GM12878 (cell line): ENCODE data around the gene COPS7A. TPM values are rescaled to one million over a fixed set of nuclear protein-coding genes. Genes with fewer than 3 reads are reported as not detected.

Experiments
- ATAC-seq: fragments of 200-7000 bp; cut with Tn5 transposase; 3 replicates; pipeline ENCODE4 v1.9.1; 2020; ENCODE audit warnings: mild to moderate bottlenecking, moderate library complexity
- BruUV-seq: library from RNA; stranded (reverse); fragments of 400-500 nt; replicated peaks from 2 replicates; lab custom pipeline; 2021; lab: Mats Ljungman, UMichigan
- CTCF ChIA-PET: fragments of 300-600 bp; sonication (Branson Sonifier 250); formaldehyde crosslinking; extraction: SDS; loops from one replicate; lab custom pipeline; 2021; ENCODE audit warnings: inconsistent platforms; lab: Yijun Ruan, JAX
- POLR2A ChIA-PET: fragments of 350-600 bp; formaldehyde crosslinking; extraction: SDS; loops from one replicate; lab custom pipeline; 2021; ENCODE audit warnings: inconsistent platforms; lab: Charles Lee
- RAD21 ChIA-PET: fragments of 300-600 bp; sonication (Branson Sonifier 250); formaldehyde crosslinking; loops from one replicate; lab custom pipeline; 2023; ENCODE audit warnings: antibody characterized with exemption; ENCODE audit not compliant: unreplicated experiment; lab: Charles Lee
- SMC1A ChIA-PET: fragments of 300-600 bp; sonication (Branson Sonifier 250); formaldehyde crosslinking; loops from one replicate; lab custom pipeline; 2023; ENCODE audit not compliant: unreplicated experiment, uncharacterized antibody; lab: Charles Lee
- DNase-seq: peaks from one replicate; pipeline ENCODE4 v3.0.0-alpha.2; 2011; ENCODE audit warnings: low read depth, low spot score
- FAIRE-seq: peaks from 3 replicates; lab custom pipeline; 2011; peaks lifted over from hg19 to GRCh38; lab: Jason Lieb, UNC
- H2AFZ ChIP-seq: 2 replicates; pipeline ENCODE4 v1.6.0; 2011; ENCODE audit warnings: low read depth, low read length, control low read depth; ENCODE audit not compliant: control insufficient read depth
- H3K27ac ChIP-seq: 2 replicates; pipeline ENCODE4 v1.5.1; 2011; ENCODE audit warnings: control low read depth; ENCODE audit not compliant: control insufficient read depth, insufficient read depth
- H3K27me3 ChIP-seq, 2 experiments: replicated peaks in 1 of 2; 2 replicates each; pipeline versions ENCODE4 v1.6.0 to v1.6.1; 2011; ENCODE audit warnings: low read length in 1 of 2; ENCODE audit not compliant: control insufficient read depth in 2 of 2, insufficient read depth in 2 of 2
- H3K36me3 ChIP-seq, 2 experiments: 2 replicates each; pipeline ENCODE4 v1.5.1; 2011; ENCODE audit warnings: low read length in 1 of 2; ENCODE audit not compliant: control insufficient read depth in 2 of 2, insufficient read depth in 2 of 2
- H3K4me1 ChIP-seq: 2 replicates; pipeline ENCODE4 v1.6.1; 2011; ENCODE audit warnings: mild to moderate bottlenecking, low read length, moderate library complexity, mixed read lengths; ENCODE audit not compliant: control insufficient read depth, insufficient read depth
- H3K4me2 ChIP-seq: 2 replicates; pipeline ENCODE4 v1.6.0; 2011; ENCODE audit warnings: control low read depth; ENCODE audit not compliant: control insufficient read depth, insufficient read depth
- H3K4me3 ChIP-seq: fragments of 200-600 bp; sonication (generic); 2 replicates; pipeline ENCODE4 v1.5.1; 2016
- H3K79me2 ChIP-seq: 2 replicates; pipeline ENCODE4 v1.6.0; 2011; ENCODE audit warnings: low read length; ENCODE audit not compliant: control insufficient read depth, insufficient read depth
- H3K9ac ChIP-seq: 2 replicates; pipeline ENCODE4 v1.8.0; 2011; ENCODE audit warnings: low read length, control low read depth, mixed read lengths; ENCODE audit not compliant: control insufficient read depth, insufficient read depth
- H3K9me3 ChIP-seq: replicated peaks from 3 replicates; pipeline ENCODE4 v1.5.1; 2011; ENCODE audit warnings: mild to moderate bottlenecking, low read length; ENCODE audit not compliant: control insufficient read depth, insufficient read depth
- H4K20me1 ChIP-seq: 2 replicates; pipeline ENCODE4 v1.6.0; 2011; ENCODE audit not compliant: control insufficient read depth, insufficient read depth
- BACH1 ChIP-seq: fragments of 450-650 bp; IDR thresholded peaks from 2 replicates; pipeline ENCODE4 v1.6.1; 2017; ENCODE audit warnings: mild to moderate bottlenecking, borderline replicate concordance
- BRCA1 ChIP-seq: IDR thresholded peaks from 2 replicates; pipeline ENCODE4 v1.6.1; 2011; ENCODE audit warnings: low read depth, low read length, improper control_type of control experiment
- CREB1 ChIP-seq: IDR thresholded peaks from 2 replicates; pipeline ENCODE4 v1.6.1; 2012; ENCODE audit warnings: low read depth, mild to moderate bottlenecking, inconsistent platforms
- GABPA ChIP-seq: IDR thresholded peaks from 2 replicates; pipeline ENCODE4 v1.6.1; 2014; ENCODE audit warnings: antibody characterized with exemption, low read depth, mild to moderate bottlenecking, inconsistent platforms
- MTA3 ChIP-seq: IDR thresholded peaks from 2 replicates; pipeline ENCODE4 v1.6.1; 2012; ENCODE audit warnings: low read length, inconsistent platforms, borderline replicate concordance
- NFYA ChIP-seq: IDR thresholded peaks from 2 replicates; pipeline ENCODE4 v1.6.1; 2011; ENCODE audit warnings: low read depth, mild to moderate bottlenecking, low read length, improper control_type of control experiment, borderline replicate concordance
- PAX8 ChIP-seq: fragments of 450-650 bp; IDR thresholded peaks from 2 replicates; pipeline ENCODE4 v1.6.1; 2017; ENCODE audit warnings: mild to moderate bottlenecking, moderate library complexity
- RUNX3 ChIP-seq: IDR thresholded peaks from 2 replicates; pipeline ENCODE4 v1.6.1; 2012; ENCODE audit warnings: low read length, inconsistent platforms
- SPI1 ChIP-seq: IDR thresholded peaks from 2 replicates; pipeline ENCODE4 v1.6.1; 2011; ENCODE audit warnings: low read depth, mild to moderate bottlenecking, low read length, moderate library complexity, borderline replicate concordance; ENCODE audit not compliant: insufficient read depth
- SUPT20H ChIP-seq: IDR thresholded peaks from 2 replicates; pipeline ENCODE4 v1.6.1; 2011; ENCODE audit warnings: low read depth, mild to moderate bottlenecking, low read length, moderate library complexity, borderline replicate concordance; ENCODE audit not compliant: control insufficient read depth
- TAF1 ChIP-seq: IDR thresholded peaks from 2 replicates; pipeline ENCODE4 v1.6.1; 2011; ENCODE audit warnings: mild to moderate bottlenecking, low read depth, low read length, borderline replicate concordance
- YY1 ChIP-seq: IDR thresholded peaks from 2 replicates; pipeline ENCODE4 v1.6.1; 2011; ENCODE audit warnings: low read depth, mild to moderate bottlenecking, low read length
- ZBED1 ChIP-seq: IDR thresholded peaks from 2 replicates; pipeline ENCODE4 v1.6.1; 2016; ENCODE audit warnings: borderline replicate concordance
- WGBS: methylation state at CpG from one replicate; pipeline ENCODE4 v1.1.6; 2016; ENCODE audit warnings: low lambda C conversion rate; ENCODE audit not compliant: insufficient replicate concordance, insufficient coverage; ENCODE audit errors: missing lambda C conversion rate; 5-methylcytosine and 5-hydroxymethylcytosine counted together
- in situ Hi-C: fragments of 300-500 bp; cut with MboI; formaldehyde crosslinking; loops from 9 replicates; pipeline ENCODE4 v1.14.3; 2018; ENCODE audit warnings: mixed read lengths
- intact Hi-C: fragments of 100-400 bp; cut with micrococcal nuclease; formaldehyde crosslinking; loops from one replicate; pipeline ENCODE4 v1.14.2; 2022; ENCODE audit not compliant: unreplicated experiment
- polyA plus RNA-seq, 11 experiments: library from polyadenylated mRNA; depleted of rRNA in 4 of 11; unstranded in 6 of 11; stranded (reverse) in 5 of 11; fragments of >200 nt; fragmentation: Nextera tagmentation in 4 of 11; fragmentation: Illumina TruSeq in 1 of 11; extraction: Ambion mirVana in 4 of 11; extraction: Trizol in 1 of 11; gene quantifications; 1 replicate in 1 of 11; 2 replicates in 10 of 11; pipeline versions ENCODE4 v1.2.1 to v1.2.3, GENCODE V29; 2011 to 2016; ENCODE audit warnings: inconsistent platforms in 2 of 11, missing spikeins in 2 of 11, low read depth in 1 of 11
- total RNA-seq, 4 experiments: library from RNA; depleted of rRNA in 3 of 4; stranded (reverse); fragments of >200 nt in 3 of 4; fragmentation: Illumina TruSeq in 1 of 4; extraction: Trizol in 1 of 4; gene quantifications; 2 replicates each; pipeline versions ENCODE4 v1.2.1 to v1.2.3, GENCODE V29; 2013 to 2021
- TF ChIP-seq, protein P1 (sequence below): fragments of 450-650 bp; IDR thresholded peaks from 2 replicates; pipeline ENCODE4 v1.6.1; 2017; ENCODE audit warnings: mild to moderate bottlenecking, moderate library complexity
- TF ChIP-seq, protein P2 (sequence below): IDR thresholded peaks from 2 replicates; pipeline ENCODE4 v1.6.1; 2011; ENCODE audit warnings: mild to moderate bottlenecking, low read depth, low read length, moderate library complexity; ENCODE audit not compliant: insufficient replicate concordance

COPS7A gene
- total and polyA plus RNA-seq, 10 of the 15 experiments (the other 5 are each of a cell fraction or from before 2014, with no cell fraction given): 25.7 to 74.0 (median 51.9) TPM

DNA sequence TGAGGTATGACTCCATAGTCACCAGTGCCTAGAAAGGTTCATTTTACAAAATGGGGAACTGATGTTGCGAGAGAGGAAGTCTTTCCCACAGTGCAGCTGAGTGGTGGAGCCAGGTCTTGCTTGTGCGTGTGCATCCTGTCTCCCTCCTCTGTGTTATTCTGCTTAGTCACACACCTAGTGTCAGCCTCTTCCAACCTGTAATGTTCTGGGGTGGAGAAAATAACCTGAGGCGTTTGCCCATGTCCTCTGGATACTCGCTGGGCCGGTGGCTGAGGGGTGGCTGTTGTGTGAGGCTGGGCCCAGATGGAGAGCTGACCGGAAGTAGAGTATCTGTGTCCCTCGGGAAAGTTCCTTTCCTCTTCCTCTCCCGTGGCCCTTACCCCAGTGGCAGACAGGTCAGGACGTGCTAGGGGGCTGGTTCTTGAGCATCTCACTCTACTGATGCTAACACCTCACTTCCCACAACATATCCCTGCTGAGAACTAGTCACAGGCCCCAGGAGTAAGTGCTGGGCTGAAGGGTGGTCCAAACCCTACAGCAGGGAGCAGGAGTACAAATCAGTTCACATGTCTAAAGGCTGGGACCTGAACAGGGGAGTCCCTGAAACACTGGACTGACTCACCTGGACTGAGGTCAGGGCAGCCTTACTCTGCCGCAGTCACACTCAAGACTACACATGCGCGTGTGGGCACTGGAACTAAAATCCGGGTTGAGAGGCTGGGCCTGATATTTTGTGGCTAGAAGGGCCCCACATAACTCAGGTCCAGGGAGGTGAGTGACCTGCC, 22.1 kb downstream of the COPS7A start:
- Histone ChIP-seq H4K20me1 (no peaks in the 10 kb centered on the region), H3K27me3 (no peaks in the 10 kb centered on the region), H3K4me2 (peak overlapping the region; percentile 44), H3K27ac (peak overlapping the region; percentile 76), H3K79me2 (no peaks in the 10 kb centered on the region; the same call in 1 of the 2 replicates), H3K9ac (peak overlapping the region; percentile 58), H3K4me3 (no peak overlapping the region), H3K9me3 (peaks cover 5% of the 10 kb centered on the region), H3K4me1 (peaks cover 13% of the 10 kb centered on the region), H3K36me3 (peaks cover 6 to 10% of the 10 kb centered on the region in 2 experiments; a peak in 3 of 4 replicates), H2AFZ (peak overlapping the region; percentile 67)
- ATAC-seq (peak; percentile 82), DNase-seq (no peak), FAIRE-seq (peak; percentile 13)
- POLR2A ChIA-PET: interaction anchor here (0.6 kb wide), 3 partner anchors 21 to 169 kb away, joined by 3 to 6 read pairs (median 4); partner anchors contain the start of gene ENO2
- in situ Hi-C loops (no loop called here), intact Hi-C loops (no loop called here)
- no TSS peak for BruUV-seq
- CTCF ChIA-PET: interaction anchor here (0.7 to 0.8 kb wide), 4 partner anchors 8 to 79 kb away, joined by 3 to 4 read pairs (median 3); partner anchors contain the start of gene MLF2
- SMC1A ChIA-PET: interaction anchor here (1.3 kb wide), 1 partner anchor 9 kb away, joined by 3 read pairs; no protein-coding TSS in a partner anchor
- RAD21 ChIA-PET: interaction anchor here (0.8 to 1.7 kb wide), 3 partner anchors 8 to 22 kb away, joined by 3 to 5 read pairs (median 5); partner anchors contain the start of genes COPS7A and MLF2
- WGBS: 47% methylated on average over 13 of the region's 13 CpGs
- TF ChIP-seq RUNX3 (peak; percentile 43), TAF1 (0 out of 2 replicates have a peak, but pooled peaks have one; percentile 31), YY1 (0 out of 2 replicates have a peak, but pooled peaks have one; percentile 51), SPI1 (peak; percentile 95), ZBED1 (peak; percentile 33; the same call in 1 of the 2 replicates), NFYA (no peak), GABPA (peak; percentile 67), CREB1 (0 out of 2 replicates have a peak, but pooled peaks have one; percentile 11), BRCA1 (no peak), MTA3 (peak; percentile 23; the same call in 1 of the 2 replicates), SUPT20H (no peak), PAX8 (no peak), BACH1 (0 out of 2 replicates have a peak, but pooled peaks have one; percentile 17)
- TF ChIP-seq, protein P1, sequence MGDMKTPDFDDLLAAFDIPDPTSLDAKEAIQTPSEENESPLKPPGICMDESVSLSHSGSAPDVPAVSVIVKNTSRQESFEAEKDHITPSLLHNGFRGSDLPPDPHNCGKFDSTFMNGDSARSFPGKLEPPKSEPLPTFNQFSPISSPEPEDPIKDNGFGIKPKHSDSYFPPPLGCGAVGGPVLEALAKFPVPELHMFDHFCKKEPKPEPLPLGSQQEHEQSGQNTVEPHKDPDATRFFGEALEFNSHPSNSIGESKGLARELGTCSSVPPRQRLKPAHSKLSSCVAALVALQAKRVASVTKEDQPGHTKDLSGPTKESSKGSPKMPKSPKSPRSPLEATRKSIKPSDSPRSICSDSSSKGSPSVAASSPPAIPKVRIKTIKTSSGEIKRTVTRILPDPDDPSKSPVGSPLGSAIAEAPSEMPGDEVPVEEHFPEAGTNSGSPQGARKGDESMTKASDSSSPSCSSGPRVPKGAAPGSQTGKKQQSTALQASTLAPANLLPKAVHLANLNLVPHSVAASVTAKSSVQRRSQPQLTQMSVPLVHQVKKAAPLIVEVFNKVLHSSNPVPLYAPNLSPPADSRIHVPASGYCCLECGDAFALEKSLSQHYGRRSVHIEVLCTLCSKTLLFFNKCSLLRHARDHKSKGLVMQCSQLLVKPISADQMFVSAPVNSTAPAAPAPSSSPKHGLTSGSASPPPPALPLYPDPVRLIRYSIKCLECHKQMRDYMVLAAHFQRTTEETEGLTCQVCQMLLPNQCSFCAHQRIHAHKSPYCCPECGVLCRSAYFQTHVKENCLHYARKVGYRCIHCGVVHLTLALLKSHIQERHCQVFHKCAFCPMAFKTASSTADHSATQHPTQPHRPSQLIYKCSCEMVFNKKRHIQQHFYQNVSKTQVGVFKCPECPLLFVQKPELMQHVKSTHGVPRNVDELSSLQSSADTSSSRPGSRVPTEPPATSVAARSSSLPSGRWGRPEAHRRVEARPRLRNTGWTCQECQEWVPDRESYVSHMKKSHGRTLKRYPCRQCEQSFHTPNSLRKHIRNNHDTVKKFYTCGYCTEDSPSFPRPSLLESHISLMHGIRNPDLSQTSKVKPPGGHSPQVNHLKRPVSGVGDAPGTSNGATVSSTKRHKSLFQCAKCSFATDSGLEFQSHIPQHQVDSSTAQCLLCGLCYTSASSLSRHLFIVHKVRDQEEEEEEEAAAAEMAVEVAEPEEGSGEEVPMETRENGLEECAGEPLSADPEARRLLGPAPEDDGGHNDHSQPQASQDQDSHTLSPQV: no peak
- TF ChIP-seq, protein P2, sequence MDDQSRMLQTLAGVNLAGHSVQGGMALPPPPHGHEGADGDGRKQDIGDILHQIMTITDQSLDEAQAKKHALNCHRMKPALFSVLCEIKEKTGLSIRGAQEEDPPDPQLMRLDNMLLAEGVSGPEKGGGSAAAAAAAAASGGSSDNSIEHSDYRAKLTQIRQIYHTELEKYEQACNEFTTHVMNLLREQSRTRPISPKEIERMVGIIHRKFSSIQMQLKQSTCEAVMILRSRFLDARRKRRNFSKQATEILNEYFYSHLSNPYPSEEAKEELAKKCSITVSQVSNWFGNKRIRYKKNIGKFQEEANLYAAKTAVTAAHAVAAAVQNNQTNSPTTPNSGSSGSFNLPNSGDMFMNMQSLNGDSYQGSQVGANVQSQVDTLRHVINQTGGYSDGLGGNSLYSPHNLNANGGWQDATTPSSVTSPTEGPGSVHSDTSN: no peak
